AG10803 (cell line): ENCODE measurements around the gene DDTL.

Experiments used
- DNase-seq: peaks from one replicate; pipeline ENCODE4 v3.0.0; 2010; ENCODE audit warnings: low read depth
- H3K4me3 ChIP-seq: 2 replicates; pipeline ENCODE4 v1.5.1; 2011; ENCODE audit warnings: mild to moderate bottlenecking, low read length, control low read depth
- CTCF ChIP-seq: conservative IDR thresholded peaks from 2 replicates; pipeline ENCODE4 v1.5.1; 2011; ENCODE audit warnings: mild to moderate bottlenecking, low read length, control low read depth, inconsistent platforms

Gene DDTL

GRCh38 chr22:24002272-24002671 is 35.6 kb downstream of the DDTL start:
- no peak for TF ChIP-seq CTCF
- DNase-seq: no peak
- H3K4me3 ChIP-seq: no peak overlapping the region

GRCh38 chr22:24002851-24003250 is 36.2 kb downstream of the DDTL start:
- TF ChIP-seq CTCF: no peak
- DNase-seq: no peak
- no peak overlapping the region for H3K4me3 ChIP-seq

GRCh38 chr22:24003887-24004286 is 37.2 kb downstream of the DDTL start:
- DNase-seq: no peak
- TF ChIP-seq CTCF: no peak
- H3K4me3 ChIP-seq: no peak overlapping the region

- no peak within 1 kb of the TSS for H3K4me3 ChIP-seq
- no peak for DNase-seq
These were observed 38.5 kb downstream of the DDTL start, which contains the start of gene GSTT4 for GRCh38 chr22:24005201-24005600. Gene GSTT4, minus strand, starts transcription at chr22:24005453. Its CDS starts 97 bp downstream, at chr22:24005356.

GRCh38 chr22:24006207-24006913 is 39.7 kb downstream of the DDTL start:
- no peak for TF ChIP-seq CTCF
- no peak for DNase-seq
- H3K4me3 ChIP-seq: no peak overlapping the region

More at GRCh38 chr22:24005201-24005600, 38.5 kb downstream of the DDTL start, which contains the start of gene GSTT4:
- no peak for TF ChIP-seq CTCF

GRCh38 chr22:24006914-24007214 is 40.2 kb downstream of the DDTL start:
- no peak for DNase-seq
- no peak overlapping the region for H3K4me3 ChIP-seq
- no peak for TF ChIP-seq CTCF

- no peak for DNase-seq
- H3K4me3 ChIP-seq: no peak overlapping the region
- no peak for TF ChIP-seq CTCF
These were observed 40.7 kb downstream of the DDTL start for GRCh38 chr22:24007253-24008021.
